GM21619 (cell line): ENCODE measurements around the gene HLA-DPB1.

Experiments used
- ATAC-seq: cut with Tn5 transposase; IDR thresholded peaks from one replicate; pipeline ENCODE4 v1.9.1; 2021; ENCODE audit not compliant: unreplicated experiment

Gene HLA-DPB1

DNA sequence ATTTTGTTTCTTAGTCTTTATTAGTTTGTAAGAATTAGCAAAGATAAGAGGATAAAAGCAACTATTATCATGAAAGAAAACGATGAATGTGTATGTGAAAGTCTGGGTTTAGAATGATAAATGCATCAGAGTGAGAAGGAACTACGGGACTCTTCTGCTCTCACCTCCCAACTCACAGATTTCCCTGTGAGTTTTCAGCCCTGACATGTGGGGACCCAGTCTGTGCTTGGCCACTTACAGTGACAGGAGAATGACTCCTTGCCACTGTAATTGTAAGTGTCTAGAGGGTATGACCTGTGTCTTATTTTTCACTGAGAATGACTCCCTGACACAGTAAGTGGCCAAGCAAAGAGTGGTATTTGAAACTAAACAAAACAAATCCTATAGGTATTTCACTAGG is 4.9 kb upstream of the HLA-DPB1 start:
- ATAC-seq = no peak

DNA sequence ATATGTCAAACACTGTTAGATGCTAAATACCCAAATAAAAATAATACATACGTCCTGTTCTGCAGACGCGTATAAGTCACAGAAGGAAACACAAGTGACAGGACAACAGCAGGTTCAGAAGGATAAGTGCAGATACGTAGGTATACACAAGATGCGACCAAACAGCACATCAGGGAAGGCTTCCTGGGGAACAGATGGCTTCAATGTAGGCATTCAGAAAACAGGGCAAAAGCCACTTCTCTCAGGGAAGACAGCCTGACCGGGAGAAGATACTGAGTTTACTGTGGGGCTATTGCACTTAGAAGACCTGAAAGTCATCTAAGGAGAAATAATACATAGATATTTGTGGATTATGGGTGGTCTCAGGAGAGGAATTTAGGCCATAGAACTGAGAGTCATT is 4.2 kb upstream of the HLA-DPB1 start:
- ATAC-seq = no peak

- no peak for ATAC-seq
Observed at GRCh38 chr6:33072508-33073100, 3.2 kb upstream of the HLA-DPB1 start.

- peak; percentile 67 for ATAC-seq
Observed at GRCh38 chr6:33073431-33073871, 2.3 kb upstream of the HLA-DPB1 start, which contains the start of gene HLA-DPA1. HLA-DPA1 (minus strand) TSS chr6:33073649.

DNA sequence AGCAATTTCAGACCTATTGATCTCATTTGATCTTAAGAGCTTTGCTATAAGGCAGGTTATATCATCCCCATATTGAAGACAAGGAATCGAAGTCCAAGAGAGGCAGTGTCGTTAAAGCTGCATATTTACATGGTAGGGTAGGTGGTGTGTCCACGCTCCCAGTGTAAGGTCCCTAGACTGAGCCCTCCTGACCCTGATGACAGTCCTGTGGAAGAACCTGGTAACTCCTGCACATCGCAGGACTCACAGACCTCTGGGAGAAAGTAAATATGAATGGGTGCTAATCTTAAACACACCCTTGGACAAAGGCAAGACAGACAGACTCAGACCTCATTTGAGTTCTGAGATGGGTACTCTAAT is 602 bp upstream of the HLA-DPB1 start:
- peak; percentile 11 for ATAC-seq

- no peak for ATAC-seq
Observed at GRCh38 chr6:33076406-33076934, 680 bp downstream of the HLA-DPB1 start.

DNA sequence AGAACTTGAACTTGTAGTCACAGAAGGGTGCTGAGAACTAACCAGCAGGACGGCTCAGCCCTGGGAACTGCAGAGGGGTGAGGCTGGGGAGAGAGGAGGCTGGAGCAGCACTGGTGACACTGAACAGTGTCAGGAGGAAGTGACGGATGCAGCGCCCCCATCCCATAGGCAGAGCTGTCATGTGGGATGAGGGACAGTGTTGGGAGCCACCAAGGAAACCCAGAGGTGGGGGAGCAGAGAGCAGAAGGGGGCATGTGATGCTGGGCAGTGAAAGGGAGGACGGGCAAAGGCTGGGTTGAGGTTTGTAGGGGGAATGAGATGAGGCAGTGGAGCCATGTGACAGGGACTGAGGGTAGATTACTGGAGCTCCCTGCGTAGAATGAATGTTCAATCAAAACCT is 2.1 kb downstream of the HLA-DPB1 start:
- ATAC-seq = no peak

- no peak for ATAC-seq
Observed at GRCh38 chr6:33078442-33078841, 2.7 kb downstream of the HLA-DPB1 start.

DNA sequence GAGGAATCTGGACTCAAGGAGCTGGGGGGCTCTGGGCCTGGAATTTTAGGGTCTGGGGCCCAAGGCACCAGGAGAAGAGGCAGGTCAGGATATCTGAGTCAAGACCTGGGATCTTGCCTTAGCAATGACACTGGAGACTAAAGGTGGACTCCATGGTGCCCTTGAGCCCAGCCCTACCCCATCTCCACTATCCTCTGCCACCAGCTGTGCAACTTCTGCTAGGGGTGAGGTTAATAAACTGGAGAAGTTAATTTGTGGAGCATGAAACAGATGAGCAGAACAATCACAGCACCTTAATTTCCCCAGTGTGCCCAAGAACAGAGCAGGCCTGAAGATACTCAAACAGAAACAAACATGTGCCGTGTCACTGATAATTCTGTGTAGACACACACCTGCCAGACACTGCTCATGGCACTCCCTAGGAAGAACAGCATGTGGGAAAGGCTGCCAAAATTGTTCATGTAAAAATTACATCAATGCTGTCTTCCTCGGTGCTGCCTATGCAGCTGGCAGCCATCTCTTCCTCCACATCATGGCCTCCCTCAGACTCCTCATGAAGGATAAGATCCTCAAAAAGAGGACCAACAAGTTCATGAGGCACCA is 3.2 kb downstream of the HLA-DPB1 start:
- no peak for ATAC-seq

DNA sequence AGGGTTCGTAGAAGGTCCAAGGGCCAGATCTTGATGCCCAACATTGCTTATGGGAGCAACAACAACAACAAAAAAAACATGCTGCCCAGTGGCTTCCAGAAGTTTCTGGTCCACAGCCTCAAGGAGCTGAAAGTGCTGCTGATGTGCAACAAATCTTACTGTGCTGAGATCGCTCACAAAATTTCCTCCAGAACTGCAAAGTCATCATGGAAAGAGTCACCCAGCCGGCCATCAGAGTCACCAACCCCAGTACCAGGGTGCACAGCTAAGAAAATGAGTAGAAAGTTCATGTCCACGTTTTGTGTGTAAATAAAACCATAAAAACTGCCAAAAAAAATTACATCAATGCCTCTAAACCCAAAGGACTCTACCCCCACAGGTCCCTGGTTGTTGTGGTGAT is 3.8 kb downstream of the HLA-DPB1 start:
- no peak for ATAC-seq

GRCh38 chr6:33080127-33081089 is 4.6 kb downstream of the HLA-DPB1 start:
- ATAC-seq = no peak

- ATAC-seq = no peak
Observed at GRCh38 chr6:33081098-33081824, 5.5 kb downstream of the HLA-DPB1 start.

GRCh38 chr6:33082702-33083101 is 6.9 kb downstream of the HLA-DPB1 start:
- ATAC-seq = no peak

DNA sequence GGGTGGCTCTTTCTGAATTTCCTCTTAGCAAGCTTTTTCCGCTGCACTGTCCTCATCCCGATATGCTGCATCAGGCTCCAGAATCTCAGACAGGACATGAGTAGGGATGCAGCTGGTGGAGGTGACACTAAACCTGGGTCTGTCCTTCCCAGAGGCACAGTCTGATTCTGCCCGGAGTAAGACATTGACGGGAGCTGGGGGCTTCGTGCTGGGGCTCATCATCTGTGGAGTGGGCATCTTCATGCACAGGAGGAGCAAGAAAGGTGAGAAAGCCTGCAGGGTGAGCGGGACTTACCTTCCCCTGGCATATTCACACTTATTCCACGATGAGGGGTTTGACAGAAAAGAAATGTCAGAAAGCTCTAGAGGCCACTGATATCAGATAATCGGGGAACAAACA is 9.8 kb downstream of the HLA-DPB1 start:
- ATAC-seq = no peak

DNA sequence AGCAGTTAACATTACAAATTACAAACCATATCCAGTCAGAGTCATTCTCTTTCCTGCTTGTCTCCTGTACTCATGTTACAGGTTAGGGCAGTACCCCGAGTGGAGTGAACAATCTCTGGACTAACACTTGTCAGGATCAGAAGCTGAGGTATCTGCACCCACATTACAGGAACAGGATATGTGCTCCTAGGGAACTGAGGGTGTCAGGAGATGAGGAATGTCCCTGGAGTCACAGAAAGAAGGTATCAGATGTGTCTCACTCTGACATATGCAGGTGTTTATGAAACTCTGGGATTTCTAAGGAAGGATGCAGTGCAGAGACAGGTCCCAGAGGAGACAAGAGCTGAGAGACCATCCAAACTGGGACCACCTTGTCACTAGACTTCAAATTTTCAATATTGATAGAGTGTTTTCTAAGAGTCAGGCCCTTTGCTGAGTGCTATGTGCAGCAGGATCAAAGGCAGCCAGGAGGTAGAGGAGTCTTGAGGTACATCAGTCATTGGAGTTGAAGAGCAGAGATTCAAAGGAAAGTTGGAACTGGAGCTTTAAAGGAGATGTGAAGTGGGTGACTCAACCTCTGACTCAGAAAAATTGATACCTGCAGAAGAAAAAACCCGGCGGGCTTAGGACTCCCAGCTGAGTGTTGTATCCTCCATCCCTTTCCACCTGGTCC is 12.6 kb downstream of the HLA-DPB1 start:
- no peak for ATAC-seq

DNA sequence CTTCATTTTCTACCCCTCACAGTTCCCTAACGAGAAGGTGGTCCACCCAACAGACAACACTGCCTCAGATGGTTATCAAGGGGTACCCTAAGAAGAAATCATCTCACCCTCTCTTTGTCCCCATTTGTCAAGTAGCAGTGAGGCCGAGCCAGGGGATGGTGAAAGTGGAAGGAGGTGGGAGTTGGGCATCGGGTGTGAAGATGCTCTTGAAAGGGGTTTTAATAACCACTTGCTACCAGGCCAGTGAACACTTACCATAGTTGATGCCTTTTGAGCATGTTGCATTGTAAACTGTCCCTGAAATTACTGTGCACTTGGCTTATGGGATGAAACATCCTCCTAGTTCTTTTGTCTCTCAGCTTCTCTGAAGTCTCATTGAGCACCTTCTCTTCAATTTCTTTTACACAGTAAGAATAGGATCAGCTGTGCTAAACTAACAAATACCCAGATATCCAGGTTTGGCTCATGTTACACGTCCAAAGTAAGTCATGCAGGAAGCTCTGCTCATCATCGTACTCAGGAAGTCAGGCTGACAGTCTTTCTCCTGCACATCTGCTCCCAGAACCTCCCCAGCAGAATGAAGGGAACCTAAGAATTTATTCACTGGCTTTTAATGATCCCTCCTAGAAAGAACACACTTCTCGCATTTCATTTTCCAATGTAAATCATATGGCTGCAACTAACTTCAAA is 13.3 kb downstream of the HLA-DPB1 start:
- ATAC-seq = no peak

GRCh38 chr6:33091957-33092356 is 16.2 kb downstream of the HLA-DPB1 start:
- ATAC-seq = no peak

DNA sequence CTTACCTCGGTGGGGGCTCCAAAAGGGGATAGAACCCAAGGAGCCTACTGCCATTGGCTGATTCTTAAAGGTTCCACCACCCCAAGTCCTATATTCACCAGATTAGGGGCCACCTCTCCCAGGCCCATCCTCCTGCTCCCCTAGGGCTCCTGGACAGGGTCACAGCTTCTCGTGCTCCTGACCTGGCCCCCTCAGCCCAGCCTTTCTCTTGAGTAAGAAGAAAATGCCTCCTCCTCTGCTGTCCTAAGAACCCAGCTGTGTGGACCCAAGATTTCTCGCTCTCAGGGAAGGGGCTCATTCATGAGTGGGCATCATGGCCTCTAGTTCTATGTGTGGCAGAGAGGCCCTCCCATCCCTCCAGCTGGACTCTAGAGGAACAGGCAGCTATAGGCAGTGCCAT is 16.6 kb downstream of the HLA-DPB1 start:
- no peak for ATAC-seq

- ATAC-seq = no peak
Observed at GRCh38 chr6:33093855-33094254, 18.1 kb downstream of the HLA-DPB1 start.

GRCh38 chr6:33095681-33096080 is 19.9 kb downstream of the HLA-DPB1 start:
- ATAC-seq = no peak
